ENCODE measurements around the gene CBX4. TPM values are rescaled to one million over a fixed set of nuclear protein-coding genes. Genes with fewer than 3 reads are reported as not detected.

Gene CBX4
- total and polyA plus RNA-seq, 9 donors, result 6.6 to 14.5 (median 9.6) TPM

DNA sequence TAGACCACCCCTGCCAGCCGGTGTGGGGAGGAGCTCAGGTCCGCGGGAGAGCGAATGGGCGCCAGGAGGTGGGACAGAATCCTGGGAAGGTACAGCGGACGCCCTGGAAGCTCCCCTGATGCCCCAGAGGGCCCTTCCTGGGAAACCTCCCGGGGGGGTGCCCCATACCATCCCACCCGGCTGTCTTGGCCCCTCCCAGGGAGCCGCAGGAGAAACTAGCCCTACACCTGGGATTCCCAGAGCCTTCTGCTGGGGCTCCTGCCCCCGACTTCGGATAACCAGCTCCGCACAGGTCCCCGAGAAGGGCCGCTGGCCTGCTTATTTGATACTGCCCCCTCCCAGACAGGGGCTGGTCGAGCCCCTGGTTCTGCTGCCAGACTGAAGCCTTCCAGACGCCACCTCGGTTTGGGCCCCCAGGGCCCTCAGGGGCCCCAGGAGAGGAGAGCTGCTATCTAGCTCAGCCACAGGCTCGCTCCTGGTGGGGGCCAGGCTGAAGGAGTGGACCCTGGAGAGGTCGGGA is 3.0 kb upstream of the CBX4 start:
- Histone ChIP-seq H3K4me1 (ENCODE audit: control insufficient read depth, insufficient read depth, low read length) (peaks cover 66% of the 10 kb centered on the region), H3K27me3 (ENCODE audit: control insufficient read depth, insufficient read depth, low read length) (peaks cover 69% of the 10 kb centered on the region), H3K9me3 (replicated peaks; ENCODE audit: control insufficient read depth, low read depth, low read length) (no peaks in the 10 kb centered on the region), H3K27ac (ENCODE audit: low read length) (no peak overlapping the region), H3K36me3 (ENCODE audit: control insufficient read depth, insufficient read depth, low read length) (no peaks in the 10 kb centered on the region), H3K4me3 (ENCODE audit: low read length) (no peak overlapping the region)
- DNase-seq, result peak; percentile 21
- WGBS (ENCODE audit: insufficient coverage), result 3% methylated on average over 15 of the region's 20 CpGs

GRCh38 chr17:79841369-79842135 is 2.3 kb upstream of the CBX4 start:
- peak; percentile 54 for DNase-seq
- WGBS (ENCODE audit: insufficient coverage), result 1% methylated on average over 54 of the region's 55 CpGs
- Histone ChIP-seq H3K27ac (ENCODE audit: low read length) (no peak overlapping the region), H3K9me3 (replicated peaks; ENCODE audit: control insufficient read depth, low read depth, low read length) (no peaks in the 10 kb centered on the region), H3K4me1 (ENCODE audit: control insufficient read depth, insufficient read depth, low read length) (peaks cover 72% of the 10 kb centered on the region), H3K36me3 (ENCODE audit: control insufficient read depth, insufficient read depth, low read length) (no peaks in the 10 kb centered on the region), H3K4me3 (ENCODE audit: low read length) (no peak overlapping the region), H3K27me3 (ENCODE audit: control insufficient read depth, insufficient read depth, low read length) (peaks cover 63% of the 10 kb centered on the region)

DNA sequence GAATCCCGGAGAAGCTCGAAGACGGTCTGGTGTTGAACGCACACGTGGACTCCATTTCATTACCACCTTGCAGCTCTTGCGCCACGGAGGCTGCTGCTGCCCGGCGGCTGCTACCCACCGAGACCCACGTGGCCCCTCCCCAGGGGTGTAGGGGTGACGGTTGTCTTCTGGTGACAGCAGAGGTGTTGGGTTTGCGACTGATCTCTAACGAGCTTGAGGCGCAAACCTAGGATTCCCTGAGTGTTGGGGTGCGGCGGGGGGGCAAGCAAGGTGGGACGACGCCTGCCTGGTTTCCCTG is 1.7 kb upstream of the CBX4 start:
- H3K4me1 ChIP-seq (ENCODE audit: control insufficient read depth, insufficient read depth, low read length), result peaks cover 78% of the 10 kb centered on the region
- WGBS (ENCODE audit: insufficient coverage), result 0% methylated on average over 7 of the region's 19 CpGs
- H3K27me3 ChIP-seq (ENCODE audit: control insufficient read depth, insufficient read depth, low read length), result peaks cover 60% of the 10 kb centered on the region
- no peaks in the 10 kb centered on the region for H3K9me3 ChIP-seq (replicated peaks; ENCODE audit: control insufficient read depth, low read depth, low read length)
- H3K4me3 ChIP-seq (ENCODE audit: low read length), result no peak overlapping the region
- H3K27ac ChIP-seq (ENCODE audit: low read length), result no peak overlapping the region
- peaks cover 3% of the 10 kb centered on the region for H3K36me3 ChIP-seq (ENCODE audit: control insufficient read depth, insufficient read depth, low read length)
- no peak for DNase-seq

DNA sequence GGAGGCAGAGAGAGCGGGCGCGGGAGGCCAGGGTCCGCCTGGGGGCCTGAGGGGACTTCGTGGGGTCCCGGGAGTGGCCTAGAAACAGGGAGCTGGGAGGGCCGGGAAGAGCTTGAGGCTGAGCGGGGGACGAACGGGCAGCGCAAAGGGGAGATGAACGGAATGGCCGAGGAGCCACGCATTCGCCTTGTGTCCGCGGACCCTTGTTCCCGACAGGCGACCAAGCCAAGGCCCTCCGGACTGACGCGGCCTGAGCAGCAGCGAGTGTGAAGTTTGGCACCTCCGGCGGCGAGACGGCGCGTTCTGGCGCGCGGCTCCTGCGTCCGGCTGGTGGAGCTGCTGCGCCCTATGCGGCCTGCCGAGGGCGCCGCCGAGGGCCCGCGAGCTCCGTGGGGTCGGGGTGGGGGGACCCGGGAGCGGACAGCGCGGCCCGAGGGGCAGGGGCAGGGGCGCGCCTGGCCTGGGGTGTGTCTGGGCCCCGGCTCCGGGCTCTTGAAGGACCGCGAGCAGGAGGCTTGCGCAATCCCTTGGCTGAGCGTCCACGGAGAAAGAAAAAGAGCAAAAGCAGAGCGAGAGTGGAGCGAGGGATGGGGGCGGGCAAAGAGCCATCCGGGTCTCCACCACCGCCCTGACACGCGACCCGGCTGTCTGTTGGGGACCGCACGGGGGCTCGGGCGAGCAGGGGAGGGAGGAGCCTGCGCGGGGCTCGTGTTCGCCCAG is 1.2 kb upstream of the CBX4 start:
- Histone ChIP-seq H3K27me3 (ENCODE audit: control insufficient read depth, insufficient read depth, low read length) (peaks cover 57% of the 10 kb centered on the region), H3K36me3 (ENCODE audit: control insufficient read depth, insufficient read depth, low read length) (peaks cover 6% of the 10 kb centered on the region), H3K27ac (ENCODE audit: low read length) (no peak overlapping the region), H3K9me3 (replicated peaks; ENCODE audit: control insufficient read depth, low read depth, low read length) (no peaks in the 10 kb centered on the region), H3K4me3 (ENCODE audit: low read length) (no peak overlapping the region), H3K4me1 (ENCODE audit: control insufficient read depth, insufficient read depth, low read length) (peaks cover 81% of the 10 kb centered on the region)
- DNase-seq, result peak; percentile 82
- WGBS (ENCODE audit: insufficient coverage), result under 1% methylated on average over 69 of the region's 74 CpGs

DNA sequence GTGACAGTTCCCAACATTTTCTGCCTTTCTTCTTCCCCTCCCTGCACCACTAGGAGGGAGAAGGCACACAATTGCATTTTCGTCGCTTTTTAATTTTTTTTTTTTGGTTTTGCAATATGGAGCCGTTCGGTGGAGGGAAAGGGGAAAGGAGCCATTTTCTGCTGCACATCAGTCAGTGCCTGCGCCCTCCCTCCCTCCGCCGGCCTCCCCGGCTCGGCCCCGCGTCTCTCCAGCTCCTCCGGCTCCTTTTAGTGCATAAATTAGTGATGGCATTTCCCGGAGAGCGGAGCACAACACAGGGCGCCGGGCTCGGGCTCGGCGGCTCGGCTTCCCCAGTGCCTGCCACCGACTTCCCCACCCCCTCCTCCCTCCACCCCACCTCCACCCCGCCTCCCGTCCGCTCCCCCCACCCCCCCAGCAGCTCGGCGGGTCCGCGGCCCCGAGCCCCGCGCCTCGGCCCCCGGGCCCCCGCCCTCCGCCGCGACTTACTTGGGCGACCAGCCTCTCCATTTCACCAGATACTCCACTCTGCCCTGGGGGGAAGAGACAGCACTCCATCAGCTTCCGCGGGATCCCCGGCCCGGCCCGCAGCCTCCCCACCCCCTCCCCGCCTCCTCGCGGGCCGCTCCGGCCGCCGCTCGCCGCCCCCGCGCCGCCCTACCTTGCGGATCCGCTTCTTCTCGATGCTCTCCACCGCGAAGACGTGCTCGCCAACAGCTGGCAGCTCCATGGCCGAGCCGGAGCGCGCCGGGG is 542 bp downstream of the CBX4 start:
- DNase-seq, result peak; percentile 75

DNA sequence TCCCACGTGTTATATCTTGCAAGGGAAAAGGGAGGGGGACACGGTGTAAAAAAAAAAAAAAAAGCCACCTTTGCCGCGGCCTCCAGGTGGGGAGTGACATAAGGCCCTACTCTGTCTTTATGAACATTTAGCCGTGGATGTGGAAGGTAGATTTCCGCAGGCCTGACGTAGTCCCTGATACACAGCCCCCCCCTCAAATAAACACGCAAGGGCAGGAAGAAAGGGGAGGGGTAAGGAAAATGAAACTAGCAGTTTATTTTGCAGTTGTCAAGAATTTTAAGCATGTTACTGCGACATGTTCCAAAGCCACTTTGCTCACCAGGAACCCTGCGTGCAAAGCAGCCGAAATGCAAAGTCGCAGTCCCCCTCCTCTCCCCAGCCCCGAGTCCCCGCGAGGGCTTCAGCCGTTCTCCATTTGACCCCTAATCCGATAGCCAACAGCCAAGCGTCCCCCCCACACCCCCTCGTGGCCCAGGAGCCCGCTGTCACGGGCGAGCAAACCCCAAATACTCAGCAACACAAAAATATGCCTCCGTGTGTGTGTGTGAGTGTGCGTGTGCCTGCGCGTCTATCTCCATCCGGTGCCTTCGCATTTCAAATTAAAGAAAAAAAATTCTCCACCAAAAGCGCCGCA is 1.2 kb downstream of the CBX4 start:
- peak overlapping the region; percentile 92 for H3K27ac ChIP-seq (ENCODE audit: low read length)
- H3K4me1 ChIP-seq (ENCODE audit: control insufficient read depth, insufficient read depth, low read length), result peaks cover 64% of the 10 kb centered on the region
- H3K4me3 ChIP-seq (ENCODE audit: low read length), result peak overlapping the region; percentile 57
- WGBS (ENCODE audit: insufficient coverage), result 0% methylated on average over 10 of the region's 30 CpGs
- peak; percentile 16 for DNase-seq
- no peaks in the 10 kb centered on the region for H3K9me3 ChIP-seq (replicated peaks; ENCODE audit: control insufficient read depth, low read depth, low read length)
- peaks cover 37% of the 10 kb centered on the region for H3K27me3 ChIP-seq (ENCODE audit: control insufficient read depth, insufficient read depth, low read length)
- peaks cover 17% of the 10 kb centered on the region for H3K36me3 ChIP-seq (ENCODE audit: control insufficient read depth, insufficient read depth, low read length)

More for the DNA sequence above, 542 bp downstream of the CBX4 start:
- H3K4me3 ChIP-seq (ENCODE audit: low read length), result peak overlapping the region; percentile 57
- H3K27ac ChIP-seq (ENCODE audit: low read length), result peak overlapping the region; percentile 92
- H3K27me3 ChIP-seq (ENCODE audit: control insufficient read depth, insufficient read depth, low read length), result peaks cover 43% of the 10 kb centered on the region
- 0% methylated on average over 35 of the region's 67 CpGs for WGBS (ENCODE audit: insufficient coverage)
- peaks cover 67% of the 10 kb centered on the region for H3K4me1 ChIP-seq (ENCODE audit: control insufficient read depth, insufficient read depth, low read length)
- H3K9me3 ChIP-seq (replicated peaks; ENCODE audit: control insufficient read depth, low read depth, low read length), result no peaks in the 10 kb centered on the region
- H3K36me3 ChIP-seq (ENCODE audit: control insufficient read depth, insufficient read depth, low read length), result peaks cover 17% of the 10 kb centered on the region

DNA sequence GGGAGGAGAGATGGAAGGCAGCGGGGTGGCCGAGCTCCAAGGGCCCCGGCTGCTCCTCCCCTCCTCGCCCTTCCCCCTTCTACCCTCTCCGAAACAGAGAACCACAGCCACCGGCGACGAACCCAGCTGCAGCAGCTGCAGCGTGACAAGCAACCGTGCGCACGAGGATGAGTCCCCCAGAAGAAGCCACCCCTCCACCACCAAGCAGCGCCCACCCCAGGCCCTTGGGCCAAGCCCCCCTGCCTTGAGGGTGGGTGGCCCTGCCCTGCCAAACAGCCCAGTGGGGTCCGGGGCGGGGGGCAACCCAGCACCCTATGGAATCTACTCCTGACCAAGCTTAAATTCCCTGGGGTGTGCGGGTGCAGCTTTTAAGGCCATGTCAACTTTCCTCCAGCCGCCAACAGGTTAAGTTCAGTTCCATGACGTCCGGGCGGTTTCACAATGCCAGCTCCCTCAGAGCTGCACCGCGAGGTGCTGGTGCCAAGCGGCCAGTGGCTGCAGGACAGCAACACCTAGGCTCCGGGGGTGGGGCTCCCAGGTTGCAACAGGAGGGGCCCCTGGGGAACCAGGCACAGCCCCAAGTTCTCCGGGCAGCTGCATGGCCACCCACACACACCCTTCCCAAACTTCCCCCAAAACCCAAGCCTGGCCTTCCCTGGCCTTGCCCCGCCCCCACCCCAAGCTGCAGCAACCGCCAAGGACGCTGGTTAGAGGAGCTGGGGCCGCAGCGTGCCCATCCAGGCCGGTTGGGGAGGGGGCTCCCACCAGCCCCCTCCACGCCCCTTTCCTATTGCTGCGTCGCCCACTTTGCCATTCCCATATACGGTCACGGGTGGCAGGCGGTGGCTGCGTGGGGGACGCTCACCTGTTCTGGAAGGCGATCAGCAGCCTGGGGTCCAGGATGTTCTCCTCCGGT is 2.0 kb downstream of the CBX4 start:
- DNase-seq, result peak; percentile 72
- peaks cover 29% of the 10 kb centered on the region for H3K27me3 ChIP-seq (ENCODE audit: control insufficient read depth, insufficient read depth, low read length)
- no peaks in the 10 kb centered on the region for H3K9me3 ChIP-seq (replicated peaks; ENCODE audit: control insufficient read depth, low read depth, low read length)
- WGBS (ENCODE audit: insufficient coverage), result 20% methylated on average over 30 of the region's 41 CpGs
- H3K4me1 ChIP-seq (ENCODE audit: control insufficient read depth, insufficient read depth, low read length), result peaks cover 64% of the 10 kb centered on the region
- H3K36me3 ChIP-seq (ENCODE audit: control insufficient read depth, insufficient read depth, low read length), result peaks cover 17% of the 10 kb centered on the region
- peak overlapping the region; percentile 57 for H3K4me3 ChIP-seq (ENCODE audit: low read length)
- H3K27ac ChIP-seq (ENCODE audit: low read length), result peak overlapping the region; percentile 92

DNA sequence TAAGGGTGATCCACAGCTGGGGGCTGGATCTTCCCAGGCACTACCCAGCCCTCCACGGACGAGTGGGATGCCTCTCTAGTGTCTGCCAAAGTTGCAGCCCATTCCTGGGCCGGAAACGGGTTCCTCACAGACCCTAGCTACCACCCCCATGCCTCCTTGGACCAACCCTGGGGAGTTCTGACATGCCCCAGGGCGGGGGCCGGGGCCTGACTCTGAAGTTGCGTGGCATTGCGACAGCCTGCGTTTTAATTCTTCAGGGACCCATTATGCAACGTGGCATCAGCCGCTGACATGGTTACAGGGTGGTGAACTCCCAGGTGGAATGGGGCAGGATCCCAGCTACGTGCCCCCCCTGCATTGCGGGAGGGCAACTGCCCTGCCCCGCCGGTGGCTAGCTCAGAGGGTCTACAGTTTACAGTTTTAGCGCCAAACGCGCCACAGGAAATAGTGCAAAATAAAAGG is 2.7 kb downstream of the CBX4 start:
- peaks cover 17% of the 10 kb centered on the region for H3K36me3 ChIP-seq (ENCODE audit: control insufficient read depth, insufficient read depth, low read length)
- peaks cover 23% of the 10 kb centered on the region for H3K27me3 ChIP-seq (ENCODE audit: control insufficient read depth, insufficient read depth, low read length)
- peak overlapping the region; percentile 57 for H3K4me3 ChIP-seq (ENCODE audit: low read length)
- 35% methylated on average over 10 of the region's 18 CpGs for WGBS (ENCODE audit: insufficient coverage)
- no peak for DNase-seq
- H3K27ac ChIP-seq (ENCODE audit: low read length), result no peak overlapping the region
- H3K4me1 ChIP-seq (ENCODE audit: control insufficient read depth, insufficient read depth, low read length), result peaks cover 64% of the 10 kb centered on the region
- H3K9me3 ChIP-seq (replicated peaks; ENCODE audit: control insufficient read depth, low read depth, low read length), result no peaks in the 10 kb centered on the region

DNA sequence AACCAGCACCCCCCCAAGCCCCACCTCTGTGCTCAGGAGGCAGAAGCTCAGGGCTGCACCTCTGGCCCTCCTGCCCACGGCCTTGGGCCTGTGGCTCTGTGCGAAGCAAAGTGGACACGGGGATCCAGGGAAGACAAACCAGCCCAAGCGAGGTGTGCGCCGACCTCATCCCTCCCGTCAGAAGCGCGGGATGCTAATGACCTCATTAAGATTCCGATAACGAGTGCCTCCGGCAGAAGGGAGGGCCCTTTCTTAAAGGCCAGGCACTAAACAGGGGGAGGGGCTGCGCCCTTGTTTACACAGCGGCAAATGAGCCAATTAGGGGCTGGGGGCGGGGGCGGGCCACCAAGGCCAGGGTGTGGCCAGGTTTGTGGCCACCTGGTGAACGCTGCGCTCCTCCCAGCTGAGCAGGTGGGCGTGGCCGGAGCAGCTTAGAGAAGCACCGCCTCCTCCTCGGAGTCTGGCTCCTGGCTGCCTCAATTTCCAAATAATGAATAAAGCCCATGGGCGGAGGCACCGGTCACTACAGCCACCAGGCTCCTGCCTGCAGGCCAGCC is 3.2 kb downstream of the CBX4 start:
- H3K4me1 ChIP-seq (ENCODE audit: control insufficient read depth, insufficient read depth, low read length), result peaks cover 64% of the 10 kb centered on the region
- peaks cover 17% of the 10 kb centered on the region for H3K36me3 ChIP-seq (ENCODE audit: control insufficient read depth, insufficient read depth, low read length)
- H3K27ac ChIP-seq (ENCODE audit: low read length), result no peak overlapping the region
- H3K9me3 ChIP-seq (replicated peaks; ENCODE audit: control insufficient read depth, low read depth, low read length), result no peaks in the 10 kb centered on the region
- 69% methylated on average over 24 of the region's 24 CpGs for WGBS (ENCODE audit: insufficient coverage)
- peaks cover 22% of the 10 kb centered on the region for H3K27me3 ChIP-seq (ENCODE audit: control insufficient read depth, insufficient read depth, low read length)
- no peak for DNase-seq
- no peak overlapping the region for H3K4me3 ChIP-seq (ENCODE audit: low read length)

Data from muscle of leg (tissue), 11 donors.